ENCODE data around the gene MALRD1.

DNA sequence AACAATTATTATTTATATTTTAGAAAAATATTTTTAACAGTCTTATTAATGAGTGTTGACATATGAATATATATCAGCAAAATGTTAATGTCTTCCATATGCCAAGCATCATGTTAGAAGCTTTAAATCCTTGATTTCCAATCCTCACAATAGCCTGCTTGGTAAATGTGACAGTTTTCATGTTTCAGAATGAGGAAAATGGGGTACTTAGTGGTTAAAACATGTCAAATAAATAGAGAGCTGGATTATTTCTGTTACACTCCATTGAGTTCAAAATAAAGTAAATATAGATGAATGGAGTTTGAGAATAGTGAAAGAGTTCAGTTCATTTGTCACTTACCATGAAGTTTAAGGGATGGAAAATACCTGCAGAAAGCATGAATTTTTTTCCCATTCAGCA lies 377.4 kb downstream of the MALRD1 start:
- TF ChIP-seq POLR2AphosphoS5 (IDR thresholded peaks at IDR 0.05) = no peak
- TF ChIP-seq, protein P1, sequence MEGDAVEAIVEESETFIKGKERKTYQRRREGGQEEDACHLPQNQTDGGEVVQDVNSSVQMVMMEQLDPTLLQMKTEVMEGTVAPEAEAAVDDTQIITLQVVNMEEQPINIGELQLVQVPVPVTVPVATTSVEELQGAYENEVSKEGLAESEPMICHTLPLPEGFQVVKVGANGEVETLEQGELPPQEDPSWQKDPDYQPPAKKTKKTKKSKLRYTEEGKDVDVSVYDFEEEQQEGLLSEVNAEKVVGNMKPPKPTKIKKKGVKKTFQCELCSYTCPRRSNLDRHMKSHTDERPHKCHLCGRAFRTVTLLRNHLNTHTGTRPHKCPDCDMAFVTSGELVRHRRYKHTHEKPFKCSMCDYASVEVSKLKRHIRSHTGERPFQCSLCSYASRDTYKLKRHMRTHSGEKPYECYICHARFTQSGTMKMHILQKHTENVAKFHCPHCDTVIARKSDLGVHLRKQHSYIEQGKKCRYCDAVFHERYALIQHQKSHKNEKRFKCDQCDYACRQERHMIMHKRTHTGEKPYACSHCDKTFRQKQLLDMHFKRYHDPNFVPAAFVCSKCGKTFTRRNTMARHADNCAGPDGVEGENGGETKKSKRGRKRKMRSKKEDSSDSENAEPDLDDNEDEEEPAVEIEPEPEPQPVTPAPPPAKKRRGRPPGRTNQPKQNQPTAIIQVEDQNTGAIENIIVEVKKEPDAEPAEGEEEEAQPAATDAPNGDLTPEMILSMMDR (IDR thresholded peaks at IDR 0.05 in 8 of 11, conservative IDR thresholded peaks at IDR 0.05 in 3 of 11) = no peak
- TF ChIP-seq POLR2A (IDR thresholded peaks at IDR 0.05) = no peak
